Adipocyte (in vitro differentiated cells): Measurements from ENCODE around the gene RUSF1.

ENCODE experiments used
- DNase-seq: peaks from one replicate; pipeline ENCODE4 v3.0.0-alpha.2; 2015; ENCODE audit warnings: low read depth
- H3K27me3 ChIP-seq: replicated peaks from 2 replicates; pipeline ENCODE4 v1.7.0; 2013; ENCODE audit warnings: mild to moderate bottlenecking, low read length, moderate library complexity; ENCODE audit not compliant: control insufficient read depth, insufficient read depth
- H3K36me3 ChIP-seq: 2 replicates; pipeline ENCODE4 v1.7.0; 2013; ENCODE audit warnings: low read length, mild to moderate bottlenecking, moderate library complexity; ENCODE audit not compliant: control insufficient read depth, insufficient read depth, severe bottlenecking
- H3K4me1 ChIP-seq: 2 replicates; pipeline ENCODE4 v1.7.0; 2013; ENCODE audit warnings: mild to moderate bottlenecking, low read length, moderate library complexity; ENCODE audit not compliant: control insufficient read depth, insufficient read depth
- H3K4me3 ChIP-seq: 2 replicates; pipeline ENCODE4 v1.7.0; 2013; ENCODE audit warnings: mild to moderate bottlenecking, low read length, moderate library complexity
- H3K9ac ChIP-seq: 2 replicates; pipeline ENCODE4 v1.7.0; 2013; ENCODE audit warnings: mild to moderate bottlenecking, low read length, moderate library complexity
- H3K9me3 ChIP-seq: 2 replicates; pipeline ENCODE4 v1.7.0; 2013; ENCODE audit warnings: mild to moderate bottlenecking, low read length, moderate library complexity; ENCODE audit not compliant: control insufficient read depth

Gene RUSF1

GRCh38 chr16:31464348-31464769 is 43.8 kb downstream of the RUSF1 start:
- no peak overlapping the region for H3K9ac ChIP-seq
- peaks cover 9% of the 10 kb centered on the region for H3K4me1 ChIP-seq
- DNase-seq = no peak
- no peak overlapping the region for H3K4me3 ChIP-seq
- no peaks in the 10 kb centered on the region for H3K9me3 ChIP-seq
- H3K27me3 ChIP-seq = no peaks in the 10 kb centered on the region
- peaks cover 37% of the 10 kb centered on the region for H3K36me3 ChIP-seq

- H3K36me3 ChIP-seq = peaks cover 36% of the 10 kb centered on the region
- H3K4me3 ChIP-seq = no peak overlapping the region
- H3K27me3 ChIP-seq = no peaks in the 10 kb centered on the region
- DNase-seq = no peak
- peaks cover 18% of the 10 kb centered on the region for H3K4me1 ChIP-seq
- H3K9me3 ChIP-seq = no peaks in the 10 kb centered on the region
- no peak overlapping the region for H3K9ac ChIP-seq
Observed at GRCh38 chr16:31461921-31462804, 46.0 kb downstream of the RUSF1 start.

- H3K9me3 ChIP-seq = no peaks in the 10 kb centered on the region
- no peak overlapping the region for H3K4me3 ChIP-seq
- no peak for DNase-seq
- peaks cover 31% of the 10 kb centered on the region for H3K36me3 ChIP-seq
- peak overlapping the region; percentile 2 for H3K9ac ChIP-seq
- H3K4me1 ChIP-seq = peaks cover 26% of the 10 kb centered on the region
- H3K27me3 ChIP-seq = no peaks in the 10 kb centered on the region
Observed at GRCh38 chr16:31461201-31461920, 46.8 kb downstream of the RUSF1 start.

- H3K9ac ChIP-seq = peak overlapping the region; percentile 78
- H3K27me3 ChIP-seq = no peaks in the 10 kb centered on the region
- H3K36me3 ChIP-seq = peaks cover 28% of the 10 kb centered on the region
- peaks cover 31% of the 10 kb centered on the region for H3K4me1 ChIP-seq
- H3K9me3 ChIP-seq = no peaks in the 10 kb centered on the region
- H3K4me3 ChIP-seq = peak overlapping the region; percentile 86
- peak; percentile 87 for DNase-seq
Observed at GRCh38 chr16:31460582-31461002, 47.6 kb downstream of the RUSF1 start.

DNA sequence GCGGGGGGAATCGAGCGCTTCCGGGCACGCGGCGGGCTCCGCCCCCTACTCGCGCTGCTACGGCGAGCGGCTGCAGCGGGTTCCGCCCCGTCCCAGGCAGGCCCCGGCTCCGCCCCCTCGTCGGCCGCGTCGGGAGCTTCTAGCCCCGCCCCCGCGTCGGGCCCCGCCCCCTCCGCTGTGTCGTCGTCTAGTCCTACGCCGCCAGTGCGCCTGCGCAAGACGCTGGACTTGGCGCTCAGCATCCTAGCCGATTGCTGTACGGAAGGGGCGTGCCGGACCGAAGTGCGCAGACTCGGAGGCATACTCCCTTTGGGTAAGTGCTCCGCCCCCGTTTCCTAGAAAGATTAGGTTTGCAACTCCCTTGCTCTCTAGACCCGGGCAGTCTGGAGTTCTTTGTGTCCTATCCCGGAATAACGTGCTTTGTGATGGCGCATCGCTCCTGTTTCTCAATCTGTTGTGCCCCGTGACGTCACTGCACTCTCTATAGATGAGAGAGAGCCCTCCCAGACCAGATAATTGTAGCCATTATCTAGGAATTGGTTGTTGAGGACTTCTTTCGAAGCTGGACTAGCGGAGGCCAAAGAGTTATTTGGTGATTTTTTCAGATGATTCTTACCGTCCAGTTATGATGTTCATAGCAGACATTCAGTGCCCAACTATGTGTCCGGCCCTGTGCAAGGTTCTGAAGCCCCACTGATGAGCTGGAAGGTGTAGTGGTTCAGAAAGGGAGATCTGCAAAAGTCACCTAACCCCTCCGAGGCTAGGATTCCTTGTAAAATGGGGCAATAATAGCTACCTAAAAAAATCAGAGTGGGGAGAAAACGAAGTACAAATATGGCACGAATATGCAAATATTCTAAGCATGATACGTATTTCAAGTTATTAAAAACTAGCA is 48.3 kb downstream of the RUSF1 start:
- Histone ChIP-seq H3K9ac (peak overlapping the region; percentile 99), H3K4me1 (peaks cover 37% of the 10 kb centered on the region), H3K27me3 (no peaks in the 10 kb centered on the region), H3K4me3 (peak overlapping the region; percentile 92), H3K36me3 (peaks cover 24% of the 10 kb centered on the region), H3K9me3 (no peaks in the 10 kb centered on the region)
- DNase-seq = peak; percentile 100

DNA sequence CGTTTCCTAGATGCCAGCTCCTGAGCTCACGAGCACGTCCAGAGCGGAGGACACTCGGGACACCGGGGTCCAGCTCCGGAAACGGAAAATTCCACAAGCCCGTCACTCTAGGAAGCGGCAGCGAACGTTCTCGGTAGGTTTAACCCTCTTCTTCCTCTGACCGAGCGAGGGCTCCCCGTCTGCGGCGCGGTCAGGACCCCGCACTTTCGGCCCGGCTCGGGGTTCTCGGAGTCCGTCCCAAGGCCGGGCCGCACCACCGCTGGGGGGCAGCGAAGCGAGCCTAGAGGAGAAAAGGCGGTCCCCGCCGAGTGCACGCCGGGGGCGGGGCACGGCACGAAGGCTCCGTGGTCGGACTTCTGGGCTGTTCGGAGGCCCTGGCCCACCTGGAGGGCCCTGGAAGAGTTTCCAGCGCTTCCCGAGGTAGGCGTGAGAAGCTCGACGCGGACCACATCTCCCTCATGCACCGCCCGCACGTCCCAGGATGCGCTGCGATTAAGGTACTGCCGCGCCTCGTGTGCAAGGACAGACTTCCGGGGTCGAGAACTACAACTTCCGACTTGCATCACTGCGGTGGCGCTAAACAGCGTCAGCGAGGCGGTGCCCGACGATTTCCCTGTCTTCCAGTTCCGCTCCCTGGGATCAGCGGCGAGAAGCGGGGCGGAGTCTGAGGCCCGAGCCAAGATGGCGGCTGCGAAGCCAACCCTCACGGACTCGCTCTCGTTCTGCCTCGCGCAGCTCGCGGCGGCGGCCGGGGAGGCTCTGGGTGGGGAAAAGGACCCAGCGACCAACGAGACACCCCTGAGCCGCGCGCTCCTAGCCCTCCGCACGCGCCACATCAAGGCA is 49.1 kb downstream of the RUSF1 start, which contains the start of gene ARMC5:
TSS of gene ARMC5 (plus strand) at position 658 of the 843 bp plus-strand sequence. CDS start at position 682, 24 bp downstream.
- peaks cover 20% of the 10 kb centered on the region for H3K36me3 ChIP-seq
- no peaks in the 10 kb centered on the region for H3K27me3 ChIP-seq
- peaks cover 44% of the 10 kb centered on the region for H3K4me1 ChIP-seq
- H3K4me3 ChIP-seq = peak within 1 kb of the TSS; percentile 92
- no peaks in the 10 kb centered on the region for H3K9me3 ChIP-seq
- H3K9ac ChIP-seq = peak within 1 kb of the TSS; percentile 99
- peak; percentile 99 for DNase-seq

GRCh38 chr16:31458073-31458843 is 49.9 kb downstream of the RUSF1 start:
- peaks cover 13% of the 10 kb centered on the region for H3K36me3 ChIP-seq
- peak overlapping the region; percentile 99 for H3K9ac ChIP-seq
- no peaks in the 10 kb centered on the region for H3K9me3 ChIP-seq
- DNase-seq = peak; percentile 65
- H3K4me1 ChIP-seq = peaks cover 50% of the 10 kb centered on the region
- H3K4me3 ChIP-seq = peak overlapping the region; percentile 92
- no peaks in the 10 kb centered on the region for H3K27me3 ChIP-seq

DNA sequence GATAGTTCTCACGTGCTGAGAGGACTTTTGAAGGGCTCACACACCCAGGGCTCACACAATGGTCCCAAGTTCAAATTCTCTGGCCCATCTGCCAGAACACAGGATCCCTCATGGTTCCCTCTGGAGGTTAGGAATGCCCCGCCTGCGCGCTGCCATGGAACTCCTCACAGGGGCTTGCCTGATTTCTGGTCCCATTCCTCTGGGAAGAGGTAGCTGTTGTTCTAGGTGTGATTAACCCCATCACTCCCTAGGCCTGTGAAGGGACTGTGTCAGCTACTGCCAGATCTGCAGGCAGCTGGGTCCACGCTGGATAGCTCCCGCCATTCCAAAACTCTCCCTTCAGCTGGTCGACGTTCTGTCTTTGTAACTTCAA is 51.2 kb downstream of the RUSF1 start:
- Histone ChIP-seq H3K9ac (peak overlapping the region; percentile 99), H3K4me1 (peaks cover 63% of the 10 kb centered on the region), H3K4me3 (peak overlapping the region; percentile 92), H3K36me3 (peaks cover 2% of the 10 kb centered on the region), H3K27me3 (no peaks in the 10 kb centered on the region), H3K9me3 (no peaks in the 10 kb centered on the region)
- no peak for DNase-seq

DNA sequence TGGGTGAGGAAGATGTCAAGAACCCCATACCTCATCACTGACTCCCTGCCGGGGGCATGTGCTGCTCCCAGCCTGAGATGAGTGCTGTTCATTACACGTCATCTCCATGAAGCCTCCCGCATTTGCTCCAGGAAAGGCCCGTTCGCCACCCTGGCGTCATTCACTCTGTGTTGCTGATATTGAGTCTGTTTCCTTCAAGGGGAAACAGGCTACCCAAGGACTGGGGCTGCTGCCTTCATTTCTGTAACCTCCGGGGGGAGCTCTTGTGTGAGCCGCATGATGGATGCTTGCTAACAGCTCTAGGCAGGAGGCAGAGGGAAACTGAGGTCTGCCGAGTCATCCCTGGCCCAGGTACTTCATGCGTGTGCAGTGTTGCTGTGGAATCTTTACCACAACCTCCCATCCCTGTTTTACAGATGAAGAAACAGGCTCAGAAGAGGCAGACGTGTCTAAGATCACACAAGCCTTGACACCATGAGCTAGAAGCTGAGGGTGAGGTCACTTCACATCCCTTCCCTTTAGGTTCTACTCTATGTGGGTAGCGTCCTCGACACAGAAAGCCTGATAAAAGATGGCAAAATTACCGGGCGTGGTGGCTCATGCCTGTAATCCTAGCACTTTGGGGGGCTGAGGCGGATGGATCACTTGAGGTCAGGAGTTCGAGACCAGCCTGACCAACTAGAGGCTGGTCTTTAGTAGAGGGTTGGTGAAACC is 52.4 kb downstream of the RUSF1 start:
- Histone ChIP-seq H3K9me3 (no peaks in the 10 kb centered on the region), H3K4me3 (peak overlapping the region; percentile 4), H3K27me3 (no peaks in the 10 kb centered on the region), H3K9ac (peak overlapping the region; percentile 2), H3K4me1 (peaks cover 71% of the 10 kb centered on the region), H3K36me3 (no peaks in the 10 kb centered on the region)
- peak; percentile 24 for DNase-seq
